Stimulated activated CD4-positive, alpha-beta T cell treated with anti-CD3 and anti-CD28 coated beads, TNF-alpha, amount 100 ng/mL, for 1 hour (primary cell): Measurements from ENCODE around the gene MEAK7.

ENCODE experiments used
- DNase-seq, 3 donors: peaks; one replicate each; pipeline ENCODE4 v3.0.0-alpha.2; 2020; ENCODE audit warnings: low read depth in 3 of 3, low spot score in 1 of 3

The MEAK7 gene

DNA sequence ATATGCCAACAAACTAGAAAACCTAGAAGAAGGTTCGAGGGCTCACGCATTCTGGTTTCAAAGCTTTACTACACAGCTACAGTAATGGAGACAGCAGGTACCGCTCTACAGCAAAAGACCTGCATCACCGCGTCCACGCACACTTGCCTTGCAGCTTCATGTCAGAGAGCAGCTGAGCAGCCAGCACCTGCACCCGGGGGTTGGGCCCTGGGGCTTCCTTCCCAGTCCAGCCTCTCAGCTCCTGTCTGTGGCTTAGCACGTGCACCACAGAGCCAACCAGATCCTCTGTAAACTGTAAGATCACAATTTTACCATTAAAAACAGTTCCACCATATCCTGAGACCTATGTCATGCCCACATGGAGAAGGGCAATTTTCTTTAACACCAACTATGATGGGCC is 15.3 kb downstream of the MEAK7 start:
- no peak for DNase-seq

- DNase-seq, result no peak
These were observed 17.1 kb downstream of the MEAK7 start for GRCh38 chr16:84487358-84487757.

DNA sequence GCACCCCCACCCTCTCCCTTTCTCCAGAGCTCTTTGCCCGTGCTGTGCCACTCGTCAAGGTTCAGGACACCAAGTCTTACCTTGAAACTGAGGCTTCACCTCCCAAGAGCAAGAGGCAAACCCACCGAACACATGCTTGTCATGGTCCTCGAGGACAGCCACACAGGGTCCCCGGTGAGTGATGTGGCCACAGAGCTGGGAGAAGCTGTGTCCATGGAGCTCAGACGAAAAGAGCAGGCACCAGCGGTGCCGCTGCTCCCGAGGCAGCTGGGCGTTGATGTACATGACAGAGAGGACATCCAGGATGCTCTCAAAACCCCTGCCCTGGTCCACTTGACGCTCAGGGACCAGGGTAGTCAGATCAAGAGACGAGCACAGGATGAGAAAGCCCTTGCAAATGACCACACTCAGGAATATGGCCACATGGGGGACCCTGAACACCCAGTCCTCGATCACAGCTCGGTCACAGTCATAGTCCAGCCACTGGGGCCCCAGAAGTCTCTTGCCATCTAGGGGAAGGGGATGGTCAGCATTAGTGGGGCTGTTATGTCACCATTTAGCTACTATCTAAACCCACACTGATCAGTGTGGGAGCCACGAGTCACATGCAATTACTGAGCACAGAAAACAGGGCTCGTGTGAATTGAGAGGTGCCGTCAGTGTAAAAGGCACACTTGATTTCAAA is 17.8 kb downstream of the MEAK7 start:
- no peak for DNase-seq

- DNase-seq, result no peak
These were observed 18.3 kb downstream of the MEAK7 start for GRCh38 chr16:84486126-84486525.

GRCh38 chr16:84485255-84486010 is 19.0 kb downstream of the MEAK7 start:
- DNase-seq, result no peak

- no peak for DNase-seq
These were observed 19.7 kb downstream of the MEAK7 start for GRCh38 chr16:84484579-84485254.

GRCh38 chr16:84483882-84484565 is 20.4 kb downstream of the MEAK7 start:
- DNase-seq, result no peak

DNA sequence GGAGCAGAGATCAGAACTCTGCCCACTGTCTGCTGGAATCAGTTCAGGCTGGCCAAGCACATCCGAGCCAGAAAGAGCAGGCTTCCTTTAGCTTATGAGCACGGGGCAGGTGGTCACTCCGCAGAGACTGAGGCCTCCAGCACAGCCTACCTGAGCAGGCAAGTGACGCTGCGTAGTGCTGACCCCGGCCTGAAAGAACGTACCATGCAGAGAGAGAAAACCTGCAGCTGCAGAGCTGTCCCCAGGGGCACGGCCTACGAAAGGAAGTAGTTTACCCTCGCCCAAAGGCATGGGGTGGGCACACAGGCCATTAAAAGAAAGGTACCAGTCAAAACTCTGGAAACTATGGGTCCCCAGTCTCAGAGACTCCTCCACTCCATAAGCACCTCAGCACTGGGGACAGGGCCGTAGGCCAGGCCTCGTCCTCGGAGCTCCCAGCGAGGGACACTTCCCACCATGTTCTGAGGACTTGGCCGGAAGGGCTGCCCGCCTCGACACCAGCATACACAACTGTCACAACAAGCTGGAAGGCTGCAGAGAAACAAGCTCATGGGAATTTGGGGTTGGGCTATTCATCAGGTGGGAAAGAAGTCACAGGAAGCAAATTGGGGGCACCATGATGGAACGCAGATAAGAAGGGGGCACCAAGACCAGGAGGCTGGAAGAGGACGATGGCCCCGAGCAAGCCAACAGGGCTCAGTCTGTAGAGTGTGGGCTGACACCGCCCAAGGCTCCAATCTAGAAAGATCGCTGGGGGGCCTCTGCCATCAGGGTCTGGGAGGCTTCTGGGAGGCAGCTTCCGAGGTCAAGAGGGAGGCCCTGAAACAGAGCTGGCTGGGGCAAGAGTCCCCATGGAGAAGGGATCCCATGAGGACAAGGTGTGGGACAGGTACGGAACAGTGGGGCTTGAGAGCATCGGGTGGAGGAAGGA is 21.2 kb downstream of the MEAK7 start:
- no peak for DNase-seq

GRCh38 chr16:84482001-84482891 is 22.2 kb downstream of the MEAK7 start:
- no peak for DNase-seq

DNA sequence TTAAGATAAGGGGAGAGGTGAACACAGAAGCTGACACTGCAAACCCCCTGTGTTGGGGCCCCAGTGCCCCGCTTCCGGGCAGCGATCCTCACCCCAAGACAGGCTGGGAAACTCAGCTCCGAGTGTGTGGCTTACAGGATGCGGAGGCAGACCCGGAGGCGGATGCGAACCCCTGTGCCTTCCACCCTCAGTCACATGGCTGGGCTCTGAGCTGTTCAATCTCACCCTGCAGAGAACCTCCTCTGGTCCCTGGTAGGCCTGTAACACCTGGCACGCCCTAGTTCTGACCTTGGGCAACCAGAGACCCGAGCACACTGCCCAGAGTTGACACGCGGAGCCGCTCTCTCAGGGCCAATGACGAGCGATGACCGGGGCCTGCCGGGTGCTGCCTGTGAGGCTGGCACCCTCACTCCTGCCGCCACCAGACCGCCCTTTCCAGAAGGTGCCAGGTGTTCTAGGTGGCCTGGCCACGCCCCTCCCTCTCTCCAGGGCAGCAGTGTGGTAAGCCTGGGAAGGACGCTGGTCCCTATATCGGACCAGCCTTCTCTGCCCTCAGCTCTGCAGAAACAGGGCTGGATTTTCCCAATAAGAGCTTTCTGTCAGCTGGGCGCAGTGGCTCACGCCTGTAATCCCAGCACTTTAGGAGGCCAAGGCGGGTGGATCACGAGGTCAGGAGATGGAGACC is 23.3 kb downstream of the MEAK7 start:
- DNase-seq, result no peak

DNA sequence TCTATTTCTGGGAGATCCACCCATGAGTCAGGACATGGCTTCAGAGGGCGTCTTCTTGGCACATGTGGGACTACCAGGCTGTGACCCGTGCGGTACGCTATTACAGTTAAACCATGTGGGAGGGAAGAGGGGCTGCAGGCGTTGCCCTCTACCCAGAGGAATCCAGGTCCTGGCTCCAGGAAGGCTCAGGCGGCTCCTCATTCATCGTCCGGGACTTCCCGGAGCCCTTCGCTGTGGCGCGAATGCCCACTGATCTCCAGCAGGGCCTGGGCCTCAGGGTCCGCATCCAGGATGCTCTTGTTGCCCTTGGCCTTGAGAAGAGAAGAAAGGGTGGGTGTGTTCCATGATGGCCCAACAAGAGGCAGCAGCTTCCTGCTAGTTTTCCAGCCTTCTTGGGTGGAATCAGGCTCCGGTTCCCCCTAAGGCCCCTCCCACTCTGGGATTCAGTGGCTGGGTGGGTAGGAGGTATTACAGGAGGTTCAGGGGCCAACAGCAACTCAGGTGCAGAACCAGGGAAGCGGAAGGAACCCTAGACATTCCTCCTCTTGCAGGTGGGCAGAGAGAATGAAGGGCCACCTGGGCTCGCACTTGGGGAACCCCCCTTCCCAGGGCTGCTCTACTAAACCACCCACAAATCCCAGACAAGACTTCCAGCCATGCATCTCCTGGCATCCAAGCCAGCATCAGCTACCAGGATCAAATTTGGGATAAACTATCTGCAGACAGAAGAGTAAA is 24.6 kb downstream of the MEAK7 start:
- no peak for DNase-seq

DNA sequence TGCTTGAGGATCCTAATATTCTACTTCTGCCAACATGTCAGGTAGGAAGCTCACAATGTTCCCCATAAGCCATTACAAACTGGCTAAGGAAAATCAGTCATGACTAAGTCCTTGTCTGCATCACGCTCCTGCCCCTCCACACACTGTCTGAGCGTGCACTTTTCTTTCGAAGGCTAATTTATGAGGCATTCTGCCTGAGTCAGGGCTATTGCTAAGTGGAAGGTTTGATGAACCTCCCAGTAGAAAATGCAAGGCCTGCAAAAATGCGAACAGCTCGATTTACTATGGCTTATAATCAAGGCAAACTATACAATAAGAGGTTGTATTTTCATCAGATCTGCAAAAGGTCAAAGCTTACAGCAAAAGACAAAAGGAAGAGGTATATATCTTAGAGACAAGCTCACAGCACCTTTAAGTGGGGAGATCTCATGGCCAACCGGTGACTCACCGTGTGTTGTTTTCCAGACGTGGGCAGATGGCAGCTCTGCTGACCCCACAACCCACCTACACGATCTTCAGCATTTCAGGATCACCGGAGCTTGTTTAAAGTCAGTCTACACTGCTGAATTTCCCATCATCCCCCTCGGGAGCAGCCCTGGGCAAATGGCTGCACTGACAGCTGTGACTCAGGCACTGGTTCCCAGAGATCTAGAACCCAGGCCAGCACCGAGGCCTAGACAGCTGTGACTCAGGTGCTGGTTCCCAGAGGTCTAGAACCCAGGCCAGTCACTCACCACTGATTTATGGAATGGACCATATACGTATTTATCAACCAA is 26.1 kb downstream of the MEAK7 start:
- DNase-seq, result no peak

- DNase-seq, result no peak
These were observed 26.8 kb downstream of the MEAK7 start for GRCh38 chr16:84477661-84478060.

GRCh38 chr16:84476401-84476800 is 28.1 kb downstream of the MEAK7 start:
- DNase-seq, result no peak

DNA sequence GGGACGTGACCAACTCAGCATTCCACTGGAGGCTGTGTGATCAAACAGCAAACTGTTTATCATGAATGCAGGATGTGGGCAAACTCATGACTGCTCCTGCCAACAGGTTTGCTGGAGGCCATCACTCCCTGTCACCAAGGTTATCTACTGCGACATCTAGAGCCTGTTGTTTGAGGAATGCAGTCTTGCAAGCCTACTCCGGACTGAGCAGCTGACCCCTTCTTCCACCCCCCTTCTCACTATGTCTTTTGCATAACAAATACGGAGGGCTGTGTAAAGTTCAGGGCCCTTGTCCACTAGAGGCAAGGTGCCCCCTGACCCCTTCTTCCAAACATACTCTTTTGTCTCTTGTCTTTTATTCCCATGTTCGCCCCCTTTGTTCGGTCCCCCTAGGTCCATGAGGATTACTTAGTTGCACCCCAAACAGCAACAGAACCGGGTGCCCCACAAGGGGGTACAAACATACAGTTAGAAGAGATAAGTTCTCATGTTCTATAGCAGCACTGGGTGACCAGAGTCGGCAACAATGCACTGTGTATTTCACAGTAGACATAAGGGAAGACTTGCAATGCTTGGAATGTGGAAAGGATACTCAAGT is 28.7 kb downstream of the MEAK7 start:
- DNase-seq, result no peak

- DNase-seq, result no peak
These were observed 32.5 kb downstream of the MEAK7 start for GRCh38 chr16:84471966-84472365.

- no peak for DNase-seq
These were observed 33.1 kb downstream of the MEAK7 start for GRCh38 chr16:84471316-84471715.
